GM12874 (cell line): Measurements from ENCODE around the gene BDKRB2.

Experiments
- CTCF ChIP-seq: IDR thresholded peaks from 2 replicates; pipeline ENCODE4 v1.5.1; 2011; ENCODE audit warnings: low read depth, mild to moderate bottlenecking, control low read depth, low read length, moderate library complexity; ENCODE audit not compliant: insufficient read depth

BDKRB2 gene

DNA sequence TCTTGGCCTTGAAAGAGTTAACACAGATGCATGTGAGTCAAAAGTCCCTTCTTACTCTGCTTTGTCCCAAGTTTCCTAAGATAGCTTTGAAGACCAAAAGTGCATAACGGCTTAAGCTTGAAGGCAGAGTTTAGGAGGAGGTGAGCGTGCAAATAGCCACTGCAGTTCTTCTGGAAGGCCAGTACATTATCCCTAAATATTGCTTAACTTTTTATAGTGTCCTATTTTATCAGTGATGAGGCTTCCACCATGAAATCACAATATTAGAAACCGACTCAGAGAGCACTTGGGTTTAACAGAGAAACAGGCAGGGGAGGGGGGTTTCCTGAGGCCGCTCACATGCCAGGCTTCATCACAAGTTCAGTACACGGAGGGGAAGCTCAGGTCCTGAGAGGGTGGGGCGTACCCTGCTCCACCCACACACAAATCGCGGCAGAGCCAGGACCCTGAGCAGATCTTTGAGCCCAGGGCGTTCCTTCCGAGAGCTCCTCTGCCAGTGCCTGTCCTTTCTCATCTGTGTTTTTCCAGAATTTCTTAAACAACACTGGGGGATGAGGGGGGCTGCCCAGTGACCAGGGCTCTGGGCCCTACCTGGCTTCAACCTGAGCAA is 26.8 kb upstream of the BDKRB2 start:
- no peak for TF ChIP-seq CTCF

DNA sequence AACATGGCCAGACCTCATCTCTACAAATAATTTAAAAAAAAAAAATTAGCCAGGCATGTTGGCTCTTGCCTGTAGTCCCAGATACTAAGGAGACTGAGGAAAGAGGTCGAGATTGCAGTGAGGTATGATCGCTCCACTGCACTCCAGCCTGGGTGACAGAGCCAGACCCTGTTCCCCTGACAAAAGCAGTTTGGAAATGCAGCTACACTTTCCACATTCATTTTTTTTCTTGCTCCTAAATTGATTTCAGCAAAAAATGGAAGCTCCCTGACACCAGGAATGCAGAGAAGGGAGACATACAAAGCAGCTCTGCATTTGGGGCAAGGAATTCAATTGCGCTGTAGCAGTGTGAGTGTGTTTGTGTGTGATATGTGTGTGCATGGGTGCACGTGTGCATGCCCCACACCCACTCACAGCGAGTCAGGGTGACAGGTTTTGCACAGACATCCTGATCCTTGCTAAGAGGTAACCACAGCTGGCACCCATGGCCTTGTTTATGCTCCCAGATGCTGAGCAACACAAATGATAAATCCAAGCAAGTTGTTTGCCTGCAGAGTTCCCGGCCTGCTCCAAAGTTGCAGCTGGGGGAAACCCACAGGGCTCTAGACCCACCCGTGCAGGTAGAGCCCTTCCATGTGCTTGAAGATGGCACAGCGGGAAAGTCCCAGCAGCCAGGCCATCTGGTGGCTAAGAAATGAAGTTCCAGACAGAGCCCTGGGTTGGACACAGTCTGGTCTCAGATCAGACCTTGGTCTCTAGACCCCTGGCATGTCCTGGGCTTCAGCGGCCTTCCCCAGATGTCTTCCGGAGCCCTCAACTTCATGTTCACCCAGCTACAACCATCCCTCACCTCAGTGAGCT is 25.9 kb upstream of the BDKRB2 start:
- 0 out of 2 replicates have a peak, but pooled peaks have one; percentile 3 for TF ChIP-seq CTCF

DNA sequence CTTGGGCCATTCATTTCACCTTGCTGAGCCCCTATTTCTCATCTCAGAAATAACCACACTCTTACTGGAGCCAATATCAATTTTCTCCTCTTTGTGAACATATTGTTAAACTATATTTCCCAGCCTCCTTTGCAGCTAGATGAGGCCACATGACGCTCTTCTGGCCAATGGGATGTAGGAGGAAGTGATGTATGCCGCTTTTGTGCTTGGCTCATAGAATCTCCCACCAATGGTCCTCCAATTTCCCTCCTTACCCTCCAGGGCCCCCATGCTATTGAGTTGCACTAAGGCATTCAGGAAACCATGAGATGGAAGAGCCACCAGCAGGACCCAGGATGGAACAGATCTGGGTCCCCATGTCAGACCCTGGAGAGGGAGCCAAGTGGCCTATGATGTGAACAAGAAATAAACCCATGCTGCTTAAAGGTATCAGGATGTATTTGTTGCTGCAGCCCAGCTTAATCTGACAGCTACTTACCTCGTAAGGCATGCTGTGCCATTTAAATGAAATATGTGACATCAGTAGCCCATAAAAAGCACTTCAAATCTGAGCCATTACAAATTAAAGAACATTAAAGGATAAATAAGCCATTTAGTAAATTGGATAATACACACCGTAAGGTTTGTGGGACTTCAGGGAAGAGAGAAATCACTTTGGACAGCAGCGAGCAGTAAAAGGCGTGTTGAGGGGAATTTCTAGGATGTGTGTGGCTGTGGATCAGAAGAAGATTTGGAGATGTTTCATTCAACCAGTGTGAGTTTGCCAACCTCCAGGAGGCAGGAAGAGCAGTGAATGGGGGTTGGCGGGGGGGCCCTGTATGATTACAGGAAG is 24.4 kb upstream of the BDKRB2 start:
- no peak for TF ChIP-seq CTCF

GRCh38 chr14:96181186-96182056 is 23.2 kb upstream of the BDKRB2 start:
- TF ChIP-seq CTCF, result no peak

DNA sequence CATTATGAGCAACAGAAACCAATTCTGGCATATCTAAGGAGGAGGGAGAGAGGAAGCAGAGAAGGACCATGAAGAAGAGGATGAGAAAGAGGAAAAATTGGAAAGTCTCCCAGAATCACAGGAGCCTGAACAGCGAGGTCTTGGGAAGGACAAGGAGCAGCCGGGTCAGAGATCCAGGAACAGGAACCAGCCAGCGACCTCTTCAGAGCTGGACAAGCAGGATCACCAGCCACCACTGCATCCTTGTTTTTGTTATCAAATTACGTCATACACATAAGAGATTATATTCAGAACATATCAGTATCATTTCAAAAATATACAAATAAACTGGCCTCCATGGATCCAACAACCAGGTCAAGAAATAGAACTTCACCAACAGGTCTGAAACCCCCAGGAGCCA is 22.1 kb upstream of the BDKRB2 start:
- no peak for TF ChIP-seq CTCF

GRCh38 chr14:96184737-96185136 is 19.9 kb upstream of the BDKRB2 start:
- no peak for TF ChIP-seq CTCF
